Stimulated activated CD8-positive, alpha-beta memory T cell treated with anti-CD3 and anti-CD28 coated beads, Interleukin-4, amount 100 ng/mL, for 4 hours (primary cell): ENCODE measurements around the gene ITFG1.
"Not testable (repeated sequence)": the region's sequence is repeated elsewhere in the genome, so short reads cannot be mapped to it uniquely, and the experiment has no call there.

ENCODE experiments used
- DNase-seq, 2 donors: peaks; one replicate each; pipeline ENCODE4 v3.0.0-alpha.2; 2020; ENCODE audit warnings: low read depth in 2 of 2, low spot score in 1 of 2

The ITFG1 gene

GRCh38 chr16:47473792-47474191 lies 12.9 kb upstream of the ITFG1 start:
- DNase-seq, result no peak

GRCh38 chr16:47473004-47473403 lies 12.1 kb upstream of the ITFG1 start:
- not testable (repeated sequence) for DNase-seq

GRCh38 chr16:47470810-47471209 lies 9.9 kb upstream of the ITFG1 start:
- no peak for DNase-seq

GRCh38 chr16:47470211-47470610 lies 9.3 kb upstream of the ITFG1 start:
- no peak for DNase-seq

GRCh38 chr16:47469227-47469626 lies 8.4 kb upstream of the ITFG1 start:
- DNase-seq, result no peak

- not testable (repeated sequence) for DNase-seq
Measured at GRCh38 chr16:47468070-47468689, 7.3 kb upstream of the ITFG1 start.

GRCh38 chr16:47467501-47467900 lies 6.6 kb upstream of the ITFG1 start:
- DNase-seq, result no peak

GRCh38 chr16:47465919-47466630 lies 5.2 kb upstream of the ITFG1 start:
- no peak for DNase-seq

- DNase-seq, result no peak
Measured at GRCh38 chr16:47463771-47464624, 3.1 kb upstream of the ITFG1 start.

- DNase-seq, result no peak
Measured at GRCh38 chr16:47461598-47462266, 869 bp upstream of the ITFG1 start.

GRCh38 chr16:47460359-47460710 lies 528 bp downstream of the ITFG1 start:
- no peak for DNase-seq

- DNase-seq, result no peak
Measured at GRCh38 chr16:47459603-47460002, 1.3 kb downstream of the ITFG1 start.

GRCh38 chr16:47458331-47458730 lies 2.5 kb downstream of the ITFG1 start:
- DNase-seq, result no peak

- DNase-seq, result no peak
Measured at GRCh38 chr16:47449788-47450187, 11.1 kb downstream of the ITFG1 start.

GRCh38 chr16:47448830-47449575 lies 11.9 kb downstream of the ITFG1 start:
- no peak for DNase-seq

GRCh38 chr16:47446431-47446830 lies 14.4 kb downstream of the ITFG1 start:
- no peak for DNase-seq

GRCh38 chr16:47442884-47443283 lies 18.0 kb downstream of the ITFG1 start:
- not testable (repeated sequence) for DNase-seq

GRCh38 chr16:47440066-47440465 lies 20.8 kb downstream of the ITFG1 start:
- DNase-seq, result not testable (repeated sequence)

- not testable (repeated sequence) for DNase-seq
Measured at GRCh38 chr16:47434274-47434673, 26.6 kb downstream of the ITFG1 start.

- no peak for DNase-seq
Measured at GRCh38 chr16:47431960-47432359, 28.9 kb downstream of the ITFG1 start.

GRCh38 chr16:47426806-47427205 lies 34.1 kb downstream of the ITFG1 start:
- no peak for DNase-seq
